Erythroblast (primary cell): ENCODE results near the gene SLC26A5.
"Not testable (repeated sequence)": the region's sequence is repeated elsewhere in the genome, so short reads cannot be mapped to it uniquely, and the experiment has no call there.

Experiments used
- DNase-seq, 2 experiments: peaks; one replicate each; lab custom pipeline; 2025; lab: John Stamatoyannopoulos, UW
- GATA1 ChIP-seq: IDR thresholded peaks from 2 replicates; pipeline ENCODE4 v1.6.1; 2011; ENCODE audit warnings: low read depth, mild to moderate bottlenecking, control low read depth, low read length, moderate library complexity
- POLR2A ChIP-seq: IDR thresholded peaks from 2 replicates; pipeline ENCODE4 v1.6.1; 2011; ENCODE audit warnings: mild to moderate bottlenecking, low read length

Gene SLC26A5, protein sequence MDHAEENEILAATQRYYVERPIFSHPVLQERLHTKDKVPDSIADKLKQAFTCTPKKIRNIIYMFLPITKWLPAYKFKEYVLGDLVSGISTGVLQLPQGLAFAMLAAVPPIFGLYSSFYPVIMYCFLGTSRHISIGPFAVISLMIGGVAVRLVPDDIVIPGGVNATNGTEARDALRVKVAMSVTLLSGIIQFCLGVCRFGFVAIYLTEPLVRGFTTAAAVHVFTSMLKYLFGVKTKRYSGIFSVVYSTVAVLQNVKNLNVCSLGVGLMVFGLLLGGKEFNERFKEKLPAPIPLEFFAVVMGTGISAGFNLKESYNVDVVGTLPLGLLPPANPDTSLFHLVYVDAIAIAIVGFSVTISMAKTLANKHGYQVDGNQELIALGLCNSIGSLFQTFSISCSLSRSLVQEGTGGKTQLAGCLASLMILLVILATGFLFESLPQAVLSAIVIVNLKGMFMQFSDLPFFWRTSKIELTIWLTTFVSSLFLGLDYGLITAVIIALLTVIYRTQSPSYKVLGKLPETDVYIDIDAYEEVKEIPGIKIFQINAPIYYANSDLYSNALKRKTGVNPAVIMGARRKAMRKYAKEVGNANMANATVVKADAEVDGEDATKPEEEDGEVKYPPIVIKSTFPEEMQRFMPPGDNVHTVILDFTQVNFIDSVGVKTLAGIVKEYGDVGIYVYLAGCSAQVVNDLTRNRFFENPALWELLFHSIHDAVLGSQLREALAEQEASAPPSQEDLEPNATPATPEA

DNA sequence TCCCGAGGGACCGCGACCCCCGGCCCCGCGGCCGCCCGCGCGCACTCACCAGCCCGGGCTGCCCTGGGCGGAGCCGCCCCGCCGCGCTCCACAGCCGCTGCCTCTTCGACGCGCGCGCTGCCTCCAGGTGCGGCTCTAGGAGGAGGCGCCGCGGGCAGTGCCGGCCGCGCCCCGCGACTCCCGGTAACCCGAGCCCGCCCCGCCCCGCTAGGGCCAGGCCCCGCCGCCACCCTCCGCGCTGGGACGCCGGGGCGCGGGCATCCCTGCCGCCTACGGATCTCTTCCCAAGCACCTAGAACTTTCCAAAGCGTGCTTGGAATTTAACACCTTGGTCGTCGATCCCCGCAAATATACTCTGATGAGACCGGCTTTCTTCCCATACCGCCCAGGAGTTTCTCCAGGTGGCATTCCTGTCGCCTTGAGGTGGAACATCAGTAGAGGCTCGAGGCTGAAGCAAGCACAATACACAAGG lies at the start of gene SLC26A5:
Gene SLC26A5 (minus strand): TSS at position 159 of the 472 bp plus-strand sequence. CDS start 24,693 bp downstream, outside the sequence.
- TF ChIP-seq GATA1, result no peak
- no peak for TF ChIP-seq POLR2A
- DNase-seq, result no peak

DNA sequence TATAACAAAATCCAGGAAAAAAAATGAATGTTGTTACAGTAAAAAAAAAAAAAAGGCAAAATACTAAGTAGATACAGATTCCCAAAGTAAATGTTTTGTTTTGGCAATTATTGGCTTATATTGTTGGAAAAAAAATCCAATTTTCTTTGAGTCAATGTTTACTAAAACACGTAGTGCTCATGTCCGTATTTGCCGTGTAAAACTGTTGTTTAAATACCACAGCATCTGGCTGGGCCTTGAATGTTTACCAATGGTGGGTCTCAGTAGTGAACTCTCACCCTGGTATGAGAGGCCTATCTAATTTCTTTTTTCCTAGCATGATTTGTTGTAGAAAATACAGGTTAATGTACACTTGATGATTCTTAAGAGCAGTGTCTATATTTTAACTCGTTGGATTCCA lies 41.4 kb upstream of the SLC26A5 start:
- no peak for TF ChIP-seq GATA1
- no peak for TF ChIP-seq POLR2A
- DNase-seq, result no peak

DNA sequence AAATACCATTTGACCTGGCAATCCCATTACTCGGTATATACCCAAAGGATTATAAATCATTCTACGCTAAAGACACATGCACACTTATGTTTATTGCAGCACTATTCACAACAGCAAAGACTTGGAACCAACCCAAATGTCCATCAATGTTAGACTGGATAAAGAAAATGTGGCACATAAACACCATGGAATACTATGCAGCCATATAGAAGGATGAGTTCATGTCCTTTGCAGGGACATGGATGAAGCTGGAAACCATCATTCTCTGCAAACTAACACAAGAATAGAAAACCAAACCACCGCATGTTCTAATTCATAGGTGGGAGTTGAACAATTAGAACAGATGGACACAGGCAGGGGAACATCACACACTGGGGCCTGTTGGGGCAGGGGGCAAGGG lies 40.9 kb upstream of the SLC26A5 start:
- DNase-seq, result not testable (repeated sequence)

DNA sequence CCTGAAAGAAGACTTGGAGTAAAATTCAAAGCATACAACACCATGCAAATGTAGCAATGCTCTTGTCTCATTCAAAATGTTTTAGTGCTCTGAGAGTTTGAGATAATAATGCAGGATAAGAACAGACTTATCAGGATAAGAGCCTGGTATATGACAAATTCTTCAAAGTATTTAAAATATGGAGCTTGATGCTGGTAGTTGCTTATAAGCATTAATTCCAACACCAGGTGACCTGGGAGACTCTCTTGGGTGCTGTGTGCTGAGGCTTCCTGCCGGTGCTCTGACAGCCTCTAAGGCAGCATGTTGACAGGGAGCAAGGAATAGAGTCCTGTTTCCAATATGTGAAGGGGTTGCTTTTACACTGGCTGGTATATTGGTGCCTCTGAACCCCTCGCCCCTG lies 34.8 kb upstream of the SLC26A5 start:
- TF ChIP-seq GATA1, result no peak
- no peak for TF ChIP-seq POLR2A
- no peak for DNase-seq

DNA sequence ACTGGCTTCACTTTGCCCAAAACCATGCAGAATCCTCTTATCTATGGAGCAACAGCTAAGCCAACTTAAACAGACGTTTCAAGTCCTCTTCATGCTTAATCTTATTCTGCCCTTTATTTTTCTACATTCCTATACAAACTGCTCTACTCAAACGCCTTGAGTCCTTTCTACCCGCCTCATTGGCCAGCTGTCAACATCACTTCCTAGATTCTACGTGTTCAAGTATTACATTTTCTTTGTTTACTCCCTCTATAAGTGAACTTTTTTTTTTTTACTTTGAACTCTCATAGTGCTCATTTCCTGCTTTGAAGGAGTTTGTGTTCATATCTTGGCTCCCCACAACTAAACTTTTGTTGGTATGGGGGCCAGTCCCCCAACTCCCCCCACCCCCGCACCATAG lies 28.9 kb upstream of the SLC26A5 start:
- DNase-seq, result no peak
- no peak for TF ChIP-seq GATA1
- TF ChIP-seq POLR2A, result no peak

DNA sequence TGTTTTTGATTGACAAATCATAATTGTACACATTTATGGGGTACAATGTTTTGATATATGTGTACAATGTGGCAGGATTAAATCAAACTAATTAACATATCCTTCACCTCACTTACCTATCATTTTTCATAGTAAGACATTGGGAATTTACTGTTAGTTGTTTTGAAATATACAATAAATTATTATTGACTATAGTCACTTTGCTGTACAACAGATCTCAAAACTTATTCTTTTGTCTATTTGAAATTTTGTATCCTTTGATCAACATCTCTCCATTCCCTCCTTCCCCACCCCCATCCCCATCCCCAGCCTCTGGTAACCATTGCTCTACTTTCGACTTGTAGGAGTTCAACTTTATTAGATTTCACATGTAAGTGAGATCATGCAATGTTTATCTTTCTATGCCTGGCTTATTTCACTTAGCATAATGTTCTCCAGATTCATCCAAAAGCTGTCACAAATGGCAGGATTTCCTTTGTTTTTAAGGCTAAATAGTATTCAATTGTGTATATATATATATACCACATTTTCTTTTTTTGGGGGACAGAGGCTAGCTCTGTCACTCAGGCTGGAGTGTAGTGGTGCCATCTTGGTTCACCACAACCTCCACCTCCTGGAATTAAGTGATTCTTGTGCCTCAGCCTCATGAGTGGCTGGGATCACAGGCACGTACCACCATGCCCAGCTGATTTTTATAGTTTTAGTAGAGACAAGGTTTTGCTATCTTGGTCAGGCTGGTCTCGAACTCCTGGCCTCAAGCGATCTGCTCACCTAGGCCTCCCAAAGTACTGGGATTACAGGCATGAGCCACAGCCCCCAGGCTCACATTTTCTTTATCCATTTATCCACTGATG lies 23.3 kb upstream of the SLC26A5 start:
- no peak for TF ChIP-seq GATA1
- TF ChIP-seq POLR2A, result no peak

DNA sequence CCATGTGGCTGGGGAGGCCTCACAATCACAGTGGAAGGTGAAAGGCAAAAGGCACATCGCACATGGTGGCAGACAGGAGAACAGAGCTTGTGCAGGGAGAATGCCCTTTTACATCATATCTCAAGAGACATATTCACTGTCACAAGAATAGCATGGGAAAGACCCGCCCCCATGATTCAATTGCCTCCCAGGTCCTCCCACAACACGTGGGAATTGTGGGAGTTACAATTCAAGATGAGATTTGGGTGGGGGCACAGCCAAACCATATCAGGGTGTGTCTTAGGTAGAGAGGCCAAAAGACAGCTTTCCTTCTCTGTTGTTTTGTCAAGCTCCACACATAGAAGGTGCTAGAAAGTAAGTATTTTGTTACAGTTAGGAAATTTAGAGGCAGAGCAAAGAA lies 20.8 kb upstream of the SLC26A5 start:
- DNase-seq, result no peak
- TF ChIP-seq GATA1, result no peak
- no peak for TF ChIP-seq POLR2A

More for the DNA sequence above, 23.3 kb upstream of the SLC26A5 start:
- no peak for DNase-seq

DNA sequence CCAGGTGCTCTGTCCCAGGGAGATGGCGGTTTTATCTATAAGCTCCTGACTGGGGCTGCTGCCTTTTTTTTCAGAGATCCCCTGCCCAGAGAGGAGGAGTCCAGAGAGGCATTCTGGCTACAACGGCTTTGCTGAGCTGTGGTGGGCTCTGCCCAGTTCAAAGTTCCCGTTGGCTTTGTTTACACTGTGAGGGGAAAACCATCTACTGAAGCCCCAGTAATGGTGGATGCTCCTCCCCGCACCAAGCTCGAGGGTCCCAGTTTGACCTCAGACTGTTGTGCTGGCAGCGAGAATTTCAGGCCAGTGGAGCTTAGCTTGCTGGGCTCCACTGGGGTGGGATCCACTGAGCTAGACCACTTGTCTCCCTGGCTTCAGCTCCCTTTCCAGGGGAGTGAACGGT lies 16.4 kb upstream of the SLC26A5 start:
- TF ChIP-seq GATA1, result no peak

DNA sequence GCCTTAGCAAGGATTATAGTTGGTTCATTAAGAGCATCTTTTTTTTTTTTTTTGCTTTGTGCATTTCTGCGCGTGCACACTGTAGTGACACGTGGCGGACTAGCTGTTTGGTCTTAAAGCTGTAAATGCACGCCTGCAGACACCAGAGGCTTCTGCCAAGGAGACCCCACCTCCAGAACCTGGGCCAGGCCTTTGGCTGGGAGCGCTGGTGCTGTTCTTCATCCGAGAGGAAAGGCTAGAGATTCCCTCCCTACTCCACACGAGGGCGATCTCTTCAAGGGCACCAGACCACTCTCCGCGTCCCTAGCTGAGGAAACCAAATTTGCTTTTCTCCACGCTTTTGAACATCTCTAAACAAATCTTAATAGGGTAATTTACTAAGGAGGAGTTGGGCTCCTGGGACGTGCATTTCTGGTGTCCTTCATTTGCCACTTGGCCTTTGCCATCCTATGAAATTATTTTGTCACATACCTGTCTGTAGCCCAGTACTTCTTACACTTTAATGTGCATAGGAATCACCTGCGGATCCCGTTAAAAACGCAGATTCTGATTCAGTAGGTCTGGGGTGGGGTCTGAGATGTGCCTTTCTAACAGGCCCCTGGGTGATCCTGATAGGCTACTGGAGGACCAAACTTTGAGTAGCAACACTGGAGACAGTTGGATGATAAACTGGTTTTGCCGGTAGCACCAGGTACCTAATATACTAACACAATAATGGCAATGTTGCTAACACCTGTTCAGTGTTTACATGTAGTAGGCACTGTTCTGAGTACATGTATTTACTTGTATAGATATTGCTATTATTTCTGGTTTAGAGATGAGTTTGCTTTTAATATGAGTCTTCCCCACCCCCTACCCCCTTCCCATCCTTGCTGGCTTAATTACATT lies 1.3 kb upstream of the SLC26A5 start:
- no peak for TF ChIP-seq POLR2A
- no peak for TF ChIP-seq GATA1
- peak; percentile 47 to 67 for DNase-seq

More for the DNA sequence above, 16.4 kb upstream of the SLC26A5 start:
- DNase-seq, result no peak

DNA sequence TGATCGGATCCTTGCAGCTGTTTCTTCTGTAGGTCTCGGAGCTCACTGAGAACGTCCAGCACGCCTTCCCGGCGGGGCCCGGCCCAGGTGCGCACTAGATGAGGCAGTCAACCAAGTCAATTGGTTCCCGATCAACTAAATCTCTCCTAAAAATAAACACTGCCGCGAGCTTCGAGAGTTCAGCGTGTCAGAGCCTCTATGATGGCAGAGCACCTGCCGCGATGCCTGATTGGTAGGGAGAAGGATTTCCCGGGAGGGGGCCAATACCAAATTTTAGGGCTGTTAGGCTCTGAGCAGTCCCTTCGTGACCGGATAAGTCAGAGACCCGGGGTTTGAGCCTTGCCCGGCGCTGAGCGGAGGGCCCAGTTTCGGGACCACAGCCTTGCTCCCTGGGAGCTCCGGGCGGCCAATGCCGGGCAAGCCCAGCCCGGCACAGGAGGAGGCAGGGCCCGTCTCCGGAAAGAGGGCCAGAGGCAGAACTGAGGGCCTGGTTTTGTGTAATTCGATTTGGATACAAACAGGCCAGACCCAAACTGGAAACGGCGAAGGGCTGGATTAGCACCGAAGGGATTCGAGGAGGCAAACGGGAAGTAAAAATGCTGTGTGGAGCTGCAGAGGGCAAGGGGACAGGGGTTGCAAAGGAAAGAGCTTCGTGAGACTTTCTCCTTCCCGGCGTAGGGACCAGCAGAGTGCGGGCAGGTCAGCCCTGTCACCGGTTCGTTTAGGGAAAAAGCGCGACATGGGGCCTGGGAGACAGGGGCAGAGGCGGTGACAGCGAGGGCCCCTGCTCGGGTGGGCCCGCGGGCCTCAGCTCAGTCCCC lies 569 bp downstream of the SLC26A5 start:
- TF ChIP-seq GATA1 (no peak), POLR2A (no peak)
- DNase-seq, result no peak

DNA sequence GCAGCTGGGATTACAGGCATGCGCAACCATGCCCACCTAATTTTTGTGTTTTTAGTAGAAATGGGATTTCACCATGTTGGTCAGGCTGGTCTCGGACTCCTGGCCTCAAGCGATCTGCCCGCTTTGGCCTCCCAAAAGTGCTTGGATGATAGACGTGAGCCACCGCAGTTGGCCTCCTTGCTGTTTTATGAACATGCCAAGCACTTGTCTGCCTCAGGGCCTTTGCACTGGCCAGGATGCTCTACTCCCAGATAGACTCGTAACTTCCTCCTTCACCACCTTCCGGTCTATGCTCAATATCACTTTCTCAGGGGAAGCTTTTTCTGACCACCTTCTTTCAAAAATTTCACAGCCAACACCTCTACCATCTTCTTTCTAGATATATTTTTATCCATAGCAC lies 6.3 kb downstream of the SLC26A5 start:
- TF ChIP-seq POLR2A (no peak), GATA1 (no peak)
- DNase-seq, result no peak

DNA sequence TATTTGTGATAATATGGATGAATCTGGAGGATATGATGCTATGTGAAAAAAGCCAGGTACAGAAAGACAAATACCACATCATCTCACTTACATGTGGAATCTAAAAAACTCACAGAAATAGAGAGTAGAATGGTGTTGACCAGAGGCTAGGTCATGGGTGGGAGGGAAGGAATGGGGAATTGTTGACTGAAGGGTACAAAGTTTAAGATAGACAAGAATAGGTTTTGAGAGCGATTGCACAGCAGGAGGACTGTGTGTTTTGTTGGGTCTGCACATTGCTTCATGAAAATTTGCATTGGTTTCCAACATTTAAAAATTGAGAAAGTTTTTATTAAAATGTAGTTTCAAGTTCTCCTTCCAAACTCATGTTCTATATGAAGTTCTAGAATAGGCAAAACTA lies 8.4 kb downstream of the SLC26A5 start:
- DNase-seq, result no peak
- TF ChIP-seq GATA1 (no peak), POLR2A (no peak)

DNA sequence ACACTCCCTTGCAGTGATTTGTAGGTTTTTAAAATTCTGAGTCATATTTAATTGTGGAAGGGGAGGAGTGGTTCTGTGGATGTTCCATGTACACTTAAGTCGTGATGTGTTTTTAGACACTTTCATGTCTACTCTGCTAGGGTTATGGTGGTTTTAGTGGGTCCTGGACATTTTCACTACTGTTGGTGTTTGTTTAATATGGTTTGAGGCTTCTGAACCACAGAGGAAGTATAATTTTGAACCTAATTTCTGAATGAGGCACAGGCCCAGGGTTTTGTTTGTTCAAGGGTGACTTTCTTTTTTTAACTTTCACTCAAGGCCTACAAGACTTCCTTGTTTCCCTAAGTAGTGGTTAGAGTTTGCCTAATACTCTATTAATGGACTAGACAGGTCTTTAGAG lies 13.3 kb downstream of the SLC26A5 start:
- DNase-seq, result no peak
- no peak for TF ChIP-seq GATA1
- no peak for TF ChIP-seq POLR2A
